HepG2 (cell line): ENCODE results near the gene CDK14. TPM values are rescaled to one million over a fixed set of nuclear protein-coding genes. Genes with fewer than 3 reads are reported as not detected.

Experiments
- ATAC-seq: fragments of 200-7000 bp; cut with Tn5 transposase; 3 replicates; pipeline ENCODE4 v1.9.1; 2020; ENCODE audit warnings: mild to moderate bottlenecking, moderate library complexity
- BruUV-seq: library from RNA; stranded (reverse); fragments of 400-500 nt; replicated peaks from 2 replicates; lab custom pipeline; 2021; lab: Mats Ljungman, UMichigan
- CTCF ChIA-PET: fragments of 300-600 bp; formaldehyde crosslinking; extraction: SDS; loops from one replicate; lab custom pipeline; 2021; ENCODE audit warnings: low total read pairs, inconsistent platforms, low intra/inter-chr PET ratio; lab: Yijun Ruan, JAX
- POLR2A ChIA-PET: fragments of 350-600 bp; sonication (Branson Sonifier 250); formaldehyde crosslinking; loops from one replicate; lab custom pipeline; 2020; ENCODE audit warnings: antibody characterized with exemption, inconsistent platforms; lab: Yijun Ruan, JAX
- DNase-seq: peaks from one replicate; pipeline ENCODE4 v3.0.0-alpha.2; 2015; ENCODE audit warnings: low spot score
- FAIRE-seq: peaks from 3 replicates; lab custom pipeline; 2011; peaks lifted over from hg19 to GRCh38; lab: Jason Lieb, UNC
- H2AFZ ChIP-seq: one replicate; pipeline ENCODE4 v1.6.1; 2011; ENCODE audit warnings: low read length, inconsistent platforms
- H3K27ac ChIP-seq: fragments of 300-600 bp; 3 replicates; pipeline ENCODE4 v1.8.0; 2011; ENCODE audit warnings: mixed run types, mild to moderate bottlenecking, mixed read lengths, low read length, inconsistent platforms; ENCODE audit not compliant: insufficient read depth; ENCODE audit errors: extremely low read length
- H3K27me3 ChIP-seq, 2 experiments: fragments of 200-600 bp in 1 of 2; 2 replicates in 1 of 2; 3 replicates in 1 of 2; pipeline versions ENCODE4 v1.6.0 to v1.8.0; 2011; ENCODE audit warnings: low read length in 2 of 2, mild to moderate bottlenecking in 2 of 2, moderate library complexity in 2 of 2, inconsistent platforms in 1 of 2; ENCODE audit not compliant: insufficient read depth in 2 of 2, control insufficient read depth in 1 of 2
- H3K36me3 ChIP-seq, 2 experiments: fragments of 200-600 bp in 1 of 2; replicated peaks in 1 of 2; 2 replicates in 1 of 2; 3 replicates in 1 of 2; pipeline versions ENCODE4 v1.5.1 to v1.8.0; 2011; ENCODE audit warnings: low read length in 2 of 2, inconsistent platforms in 1 of 2; ENCODE audit not compliant: insufficient read depth in 2 of 2, control insufficient read depth in 1 of 2
- H3K4me1 ChIP-seq: 2 replicates; pipeline ENCODE4 v1.5.1; 2012; ENCODE audit warnings: low read length, inconsistent platforms; ENCODE audit not compliant: insufficient read depth
- H3K4me2 ChIP-seq: 2 replicates; pipeline ENCODE4 v1.6.0; 2011; ENCODE audit warnings: low read depth, low read length, inconsistent platforms
- H3K4me3 ChIP-seq, 3 experiments: fragments of 200-600 bp in 1 of 3; sonication (generic), shearing (Covaris generic) in 1 of 3; replicated peaks in 1 of 3; 2 replicates each; pipeline ENCODE4 v1.5.1; 2011 to 2016; ENCODE audit warnings: low read length in 3 of 3, inconsistent platforms in 2 of 3, low read depth in 2 of 3, mild to moderate bottlenecking in 2 of 3, control low read depth in 1 of 3, mixed read lengths in 1 of 3; ENCODE audit not compliant: insufficient read depth in 1 of 3
- H3K79me2 ChIP-seq: one replicate; pipeline ENCODE4 v1.6.1; 2011; ENCODE audit warnings: low read length, inconsistent platforms; ENCODE audit not compliant: insufficient read depth
- H3K9ac ChIP-seq: 2 replicates; pipeline ENCODE4 v1.6.0; 2011; ENCODE audit warnings: mild to moderate bottlenecking, low read depth, low read length, inconsistent platforms; ENCODE audit not compliant: insufficient read depth
- H3K9me3 ChIP-seq: 2 replicates; pipeline ENCODE4 v1.5.1; 2012; ENCODE audit warnings: mild to moderate bottlenecking, low read length
- H4K20me1 ChIP-seq: 2 replicates; pipeline ENCODE4 v1.6.0; 2011; ENCODE audit warnings: inconsistent platforms, mild to moderate bottlenecking, low read length, moderate library complexity; ENCODE audit not compliant: insufficient read depth
- MED1 ChIP-seq: sonication (generic); formaldehyde crosslinking; IDR thresholded peaks from 2 replicates; pipeline ENCODE4 v1.4.0; 2020; ENCODE audit warnings: missing genetic modification reagents
- NFIC ChIP-seq: IDR thresholded peaks from 2 replicates; pipeline ENCODE4 v1.6.1; 2012; ENCODE audit warnings: mild to moderate bottlenecking, low read length, inconsistent platforms
- RBM22 ChIP-seq: fragments of 200-400 bp; formaldehyde crosslinking; optimal IDR thresholded peaks from 2 replicates; pipeline ENCODE3; 2017; ENCODE audit warnings: mild to moderate bottlenecking, low read length, moderate library complexity
- RERE ChIP-seq: IDR thresholded peaks from 2 replicates; pipeline ENCODE4 v1.6.1; 2016; ENCODE audit warnings: low read depth, missing genetic modification reagents, missing compliant biosample characterization
- SMAD1 ChIP-seq: sonication (generic); formaldehyde crosslinking; IDR thresholded peaks from 2 replicates; pipeline ENCODE4 v1.4.0; 2020; ENCODE audit warnings: missing genetic modification reagents, low read depth, mild to moderate bottlenecking, borderline replicate concordance
- SNAPC5 ChIP-seq: sonication (generic); formaldehyde crosslinking; IDR thresholded peaks from 2 replicates; pipeline ENCODE4 v1.8.1; 2023; ENCODE audit warnings: mild to moderate bottlenecking, missing genetic modification reagents, borderline replicate concordance
- ZIK1 ChIP-seq: sonication (generic); formaldehyde crosslinking; IDR thresholded peaks from 2 replicates; pipeline ENCODE4 v1.5.0; 2020; ENCODE audit warnings: mild to moderate bottlenecking, low read depth, missing genetic modification reagents, borderline replicate concordance
- ZKSCAN1 ChIP-seq: fragments of 150-350 bp; IDR thresholded peaks from 2 replicates; pipeline ENCODE4 v1.6.1; 2014; ENCODE audit warnings: low read length
- ZNF383 ChIP-seq: sonication (generic); formaldehyde crosslinking; IDR thresholded peaks from 2 replicates; pipeline ENCODE4 v1.4.0; 2020; ENCODE audit warnings: missing genetic modification reagents, mild to moderate bottlenecking, borderline replicate concordance
- WGBS: methylation state at CpG from one replicate; pipeline ENCODE4 v1.1.6; 2017; ENCODE audit warnings: low lambda C conversion rate; 5-methylcytosine and 5-hydroxymethylcytosine counted together
- in situ Hi-C: cut with HindIII; loops from 2 replicates; pipeline ENCODE4 v1.10.0; 2017; ENCODE audit warnings: low pct_unique_long_range_greater_than_20kb; ENCODE audit not compliant: extremely low pct_ligation_motif_present
- intact Hi-C: fragments of 100-400 bp; cut with micrococcal nuclease; formaldehyde crosslinking; loops from one replicate; pipeline ENCODE4 v1.10.0; 2022; ENCODE audit not compliant: unreplicated experiment
- polyA plus RNA-seq, 8 experiments: library from polyadenylated mRNA; depleted of rRNA in 3 of 8; stranded (reverse) in 7 of 8; unstranded in 1 of 8; fragments of >200 nt; fragmentation: Illumina TruSeq in 4 of 8; extraction: Trizol in 4 of 8; gene quantifications; 2 replicates each; pipeline versions ENCODE4 v1.2.1 to v1.2.3, GENCODE V29; 2011 to 2016; ENCODE audit warnings: low read depth in 4 of 8, missing spikeins in 1 of 8, mixed read lengths in 1 of 8; ENCODE audit not compliant: insufficient read depth in 1 of 8
- total RNA-seq, 5 experiments: library from RNA; depleted of rRNA; stranded (reverse); fragments of >200 nt; fragmentation: Illumina TruSeq; extraction: Trizol; gene quantifications; 2 replicates each; pipeline ENCODE4 v1.2.3, GENCODE V29; 2016; ENCODE audit warnings: low read depth in 1 of 5

The CDK14 gene
- total and polyA plus RNA-seq, 2 of the 13 experiments (the other 11 are each of a cell fraction or from before 2014, with no cell fraction given), result 0.26 to 0.71 TPM

GRCh38 chr7:90828601-90829000 lies 232.5 kb downstream of the CDK14 start:
- Histone ChIP-seq H3K27ac (no peak overlapping the region), H3K9me3 (0 out of 2 replicates have a peak, but pooled peaks cover 11% of the 10 kb centered on the region), H3K4me2 (no peak overlapping the region), H3K27me3 (no peaks in the 10 kb centered on the region), H3K36me3 (no peaks in the 10 kb centered on the region), H2AFZ (no peak overlapping the region), H3K79me2 (no peaks in the 10 kb centered on the region), H4K20me1 (no peaks in the 10 kb centered on the region), H3K4me3 (no peak overlapping the region), H3K4me1 (no peaks in the 10 kb centered on the region), H3K9ac (no peak overlapping the region)
- ATAC-seq, result no peak
- no peak for TF ChIP-seq RBM22
- no peak for TF ChIP-seq NFIC
- no peak for TF ChIP-seq SMAD1
- TF ChIP-seq ZKSCAN1, result no peak
- no peak for TF ChIP-seq SNAPC5 (CRISPR knock-in tag)
- TF ChIP-seq ZIK1 (CRISPR knock-in tag), result no peak
- no peak for TF ChIP-seq ZNF383 (CRISPR knock-in tag)
- TF ChIP-seq MED1, result no peak
- TF ChIP-seq RERE (CRISPR knock-in tag), result no peak
- in situ Hi-C loops, result no loop called here
- intact Hi-C loops, result no loop called here
- CTCF ChIA-PET, result no interaction called here
- DNase-seq, result no peak
- FAIRE-seq, result no peak
- POLR2A ChIA-PET, result no interaction called here
- no TSS peak for BruUV-seq
- 3% methylated on average over 3 of the region's 3 CpGs for WGBS
